IPS DF 6.9 (cell line): ENCODE measurements around the gene ITGB2.

Experiments
- DNase-seq: peaks from one replicate; pipeline ENCODE4 v3.0.0-alpha.2; 2013; ENCODE audit warnings: low read depth, low spot score
- H3K27ac ChIP-seq: one replicate; pipeline ENCODE4 v1.5.1; 2013; ENCODE audit warnings: low read length, control low read depth
- H3K27me3 ChIP-seq: 2 replicates; pipeline ENCODE4 v1.6.1; 2013; ENCODE audit warnings: mild to moderate bottlenecking, low read length; ENCODE audit not compliant: control insufficient read depth, insufficient read depth
- H3K36me3 ChIP-seq: 2 replicates; pipeline ENCODE4 v1.6.1; 2013; ENCODE audit warnings: low read length; ENCODE audit not compliant: control insufficient read depth, insufficient read depth
- H3K4me1 ChIP-seq: 2 replicates; pipeline ENCODE4 v1.6.1; 2013; ENCODE audit warnings: low read length; ENCODE audit not compliant: control insufficient read depth, insufficient read depth
- H3K4me3 ChIP-seq: 2 replicates; pipeline ENCODE4 v1.5.1; 2013; ENCODE audit warnings: mild to moderate bottlenecking, low read length
- H3K9me3 ChIP-seq: 2 replicates; pipeline ENCODE4 v1.6.1; 2013; ENCODE audit warnings: low read length, inconsistent platforms; ENCODE audit not compliant: control insufficient read depth, insufficient read depth
- WGBS: extraction: QIAGEN DNeasy Blood & Tissue Kit; methylation state at CpG from one replicate; pipeline ENCODE4 v1.1.7; 2013; ENCODE audit warnings: mixed read lengths, missing lambda C conversion rate; ENCODE audit not compliant: insufficient read length, insufficient coverage; 5-methylcytosine and 5-hydroxymethylcytosine counted together

The ITGB2 gene

DNA sequence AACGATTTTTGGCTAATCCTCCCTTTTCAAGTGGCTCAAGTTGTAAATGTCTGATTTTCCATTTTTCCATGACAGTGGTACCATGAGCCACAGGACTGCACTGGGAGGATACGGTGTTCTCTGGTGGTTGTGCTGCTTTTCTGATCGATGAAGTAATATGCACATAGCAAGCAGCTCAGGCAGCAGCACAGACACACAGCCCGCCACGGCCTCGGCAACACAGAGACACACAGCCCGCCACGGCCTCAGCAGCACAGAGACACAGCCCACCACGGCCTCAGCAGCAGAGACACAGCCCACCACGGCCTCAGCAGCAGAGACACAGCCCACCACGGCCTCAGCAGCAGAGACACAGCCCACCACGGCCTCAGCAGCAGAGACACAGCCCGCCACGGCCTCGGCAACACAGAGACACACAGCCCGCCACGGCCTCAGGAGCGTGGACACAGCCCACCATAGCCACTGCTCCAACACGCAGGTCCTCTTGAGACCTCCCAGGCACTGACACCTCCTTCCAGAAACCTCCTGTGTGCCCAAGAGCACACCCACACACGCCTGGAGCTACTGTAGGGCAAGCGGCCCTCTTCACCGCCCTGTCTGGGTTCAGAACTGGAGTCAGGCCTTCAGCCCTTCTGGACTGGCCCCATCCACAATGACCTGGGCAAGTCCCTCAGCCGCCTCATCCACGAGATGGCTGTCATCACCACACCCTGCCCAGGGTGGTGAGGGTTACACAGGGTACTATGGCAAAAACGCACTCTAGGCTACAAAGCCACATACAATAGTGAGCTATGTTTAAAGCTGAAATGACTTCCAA lies 57.6 kb downstream of the ITGB2 start:
- Histone ChIP-seq H3K36me3 (peaks cover 26% of the 10 kb centered on the region), H3K4me1 (peaks cover 3% of the 10 kb centered on the region; the same call in 1 of the 2 replicates), H3K27me3 (no peaks in the 10 kb centered on the region), H3K9me3 (no peaks in the 10 kb centered on the region), H3K4me3 (no peak overlapping the region), H3K27ac (no peak overlapping the region)
- WGBS = no CpG with 5 or more reads among the region's 25 CpGs
- DNase-seq = no peak

GRCh38 chr21:44858791-44859190 lies 61.9 kb downstream of the ITGB2 start:
- H3K27me3 ChIP-seq = no peaks in the 10 kb centered on the region
- no peak overlapping the region for H3K4me3 ChIP-seq
- H3K27ac ChIP-seq = no peak overlapping the region
- H3K36me3 ChIP-seq = peaks cover 41% of the 10 kb centered on the region
- H3K9me3 ChIP-seq = no peaks in the 10 kb centered on the region
- WGBS = no CpG with 5 or more reads among the region's 10 CpGs
- DNase-seq = no peak
- H3K4me1 ChIP-seq = no peaks in the 10 kb centered on the region; the same call in 1 of the 2 replicates

GRCh38 chr21:44858291-44858690 lies 62.4 kb downstream of the ITGB2 start:
- peaks cover 45% of the 10 kb centered on the region for H3K36me3 ChIP-seq
- no peaks in the 10 kb centered on the region; the same call in 1 of the 2 replicates for H3K4me1 ChIP-seq
- DNase-seq = no peak
- no peak overlapping the region for H3K27ac ChIP-seq
- WGBS = no CpG with 5 or more reads among the region's 15 CpGs
- H3K27me3 ChIP-seq = no peaks in the 10 kb centered on the region
- no peak overlapping the region for H3K4me3 ChIP-seq
- no peaks in the 10 kb centered on the region for H3K9me3 ChIP-seq

GRCh38 chr21:44857127-44857892 lies 63.4 kb downstream of the ITGB2 start:
- no peaks in the 10 kb centered on the region; the same call in 1 of the 2 replicates for H3K4me1 ChIP-seq
- DNase-seq = no peak
- no peak overlapping the region for H3K27ac ChIP-seq
- H3K9me3 ChIP-seq = no peaks in the 10 kb centered on the region
- peaks cover 45% of the 10 kb centered on the region for H3K36me3 ChIP-seq
- H3K4me3 ChIP-seq = no peak overlapping the region
- WGBS = no CpG with 5 or more reads among the region's 16 CpGs
- no peaks in the 10 kb centered on the region for H3K27me3 ChIP-seq

DNA sequence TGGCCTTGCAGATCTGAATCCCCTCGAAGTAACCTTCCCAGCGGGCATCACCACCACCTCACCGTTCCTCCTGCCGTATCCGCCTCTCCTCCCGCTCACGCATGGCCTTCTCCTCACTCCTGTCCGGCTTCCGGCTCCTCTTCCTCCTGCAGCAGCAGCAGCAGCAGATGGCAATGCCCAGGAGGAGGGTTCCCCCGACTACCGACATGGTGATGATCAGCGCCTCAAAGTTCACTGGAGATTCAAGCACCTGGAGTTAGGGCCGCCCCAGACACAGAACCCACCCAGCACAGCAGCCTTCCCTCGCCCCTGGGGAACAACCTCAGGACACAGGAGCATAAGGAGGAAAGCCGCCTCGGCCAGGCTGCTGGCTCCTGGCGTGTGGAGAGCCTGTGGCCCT lies 64.6 kb downstream of the ITGB2 start:
- Histone ChIP-seq H3K4me1 (no peaks in the 10 kb centered on the region), H3K27ac (no peak overlapping the region), H3K9me3 (no peaks in the 10 kb centered on the region), H3K27me3 (no peaks in the 10 kb centered on the region), H3K36me3 (peaks cover 42% of the 10 kb centered on the region), H3K4me3 (no peak overlapping the region)
- no peak for DNase-seq
- no CpG with 5 or more reads among the region's 17 CpGs for WGBS

GRCh38 chr21:44855572-44855971 lies 65.1 kb downstream of the ITGB2 start:
- Histone ChIP-seq H3K27me3 (no peaks in the 10 kb centered on the region), H3K4me3 (no peak overlapping the region), H3K9me3 (no peaks in the 10 kb centered on the region), H3K27ac (no peak overlapping the region), H3K4me1 (no peaks in the 10 kb centered on the region), H3K36me3 (peaks cover 47% of the 10 kb centered on the region)
- no peak for DNase-seq
- WGBS = no CpG with 5 or more reads among the region's 14 CpGs

DNA sequence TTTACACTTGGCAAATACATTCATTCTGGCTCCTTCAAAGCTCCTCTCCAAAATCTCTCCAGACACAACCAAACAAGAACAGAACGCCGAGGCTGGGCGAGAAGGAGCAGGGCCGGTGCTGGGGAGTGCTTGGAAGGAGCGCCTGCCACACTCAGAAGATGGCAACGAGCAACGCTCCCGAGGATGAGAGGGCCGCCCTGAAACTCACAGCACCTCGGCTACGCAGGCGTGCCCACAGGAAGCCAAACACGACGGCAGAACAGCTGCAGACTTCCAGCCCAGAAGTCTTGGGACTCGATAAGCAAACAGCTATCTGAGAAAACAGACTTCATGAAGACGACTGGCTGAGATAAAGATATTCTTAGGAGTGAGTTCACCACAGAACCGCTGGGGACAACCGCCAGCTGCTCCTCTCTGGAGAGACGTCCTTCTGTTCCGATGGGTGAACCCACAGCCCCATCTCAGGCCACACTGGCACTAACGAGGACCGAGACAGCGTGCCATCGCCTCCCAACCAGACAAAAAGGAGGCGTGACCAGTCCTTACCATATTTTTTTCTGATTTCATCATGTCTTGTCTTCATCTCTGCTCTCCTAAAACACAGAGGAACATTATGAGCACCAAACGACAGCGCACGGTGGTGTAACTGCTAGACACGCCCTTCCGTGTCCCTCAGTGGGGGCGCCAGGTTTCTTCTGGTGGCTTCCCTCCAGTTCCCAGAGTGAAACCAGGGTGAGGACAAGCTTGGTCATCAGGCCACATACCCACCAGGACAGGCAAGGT lies 65.8 kb downstream of the ITGB2 start:
- Histone ChIP-seq H3K9me3 (no peaks in the 10 kb centered on the region), H3K4me1 (no peaks in the 10 kb centered on the region), H3K4me3 (no peak overlapping the region), H3K27ac (no peak overlapping the region), H3K36me3 (peaks cover 54% of the 10 kb centered on the region), H3K27me3 (no peaks in the 10 kb centered on the region)
- DNase-seq = no peak
- WGBS = no CpG with 5 or more reads among the region's 31 CpGs

DNA sequence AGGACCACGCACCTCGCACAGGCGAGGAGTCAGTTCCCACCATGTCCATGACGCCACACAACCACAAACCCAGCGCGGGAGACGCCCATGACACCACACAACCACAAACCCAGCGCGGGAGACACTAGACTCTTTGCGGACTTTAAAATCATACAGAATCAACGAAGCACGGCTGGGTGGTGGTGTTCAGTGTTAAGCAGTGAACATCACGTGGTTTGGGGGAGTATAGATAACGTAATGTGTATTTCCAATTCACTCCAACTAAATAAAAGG lies 66.4 kb downstream of the ITGB2 start:
- Histone ChIP-seq H3K36me3 (peaks cover 52% of the 10 kb centered on the region), H3K4me3 (no peak overlapping the region), H3K9me3 (no peaks in the 10 kb centered on the region), H3K4me1 (no peaks in the 10 kb centered on the region), H3K27me3 (no peaks in the 10 kb centered on the region), H3K27ac (no peak overlapping the region)
- no CpG with 5 or more reads among the region's 14 CpGs for WGBS
- no peak for DNase-seq

DNA sequence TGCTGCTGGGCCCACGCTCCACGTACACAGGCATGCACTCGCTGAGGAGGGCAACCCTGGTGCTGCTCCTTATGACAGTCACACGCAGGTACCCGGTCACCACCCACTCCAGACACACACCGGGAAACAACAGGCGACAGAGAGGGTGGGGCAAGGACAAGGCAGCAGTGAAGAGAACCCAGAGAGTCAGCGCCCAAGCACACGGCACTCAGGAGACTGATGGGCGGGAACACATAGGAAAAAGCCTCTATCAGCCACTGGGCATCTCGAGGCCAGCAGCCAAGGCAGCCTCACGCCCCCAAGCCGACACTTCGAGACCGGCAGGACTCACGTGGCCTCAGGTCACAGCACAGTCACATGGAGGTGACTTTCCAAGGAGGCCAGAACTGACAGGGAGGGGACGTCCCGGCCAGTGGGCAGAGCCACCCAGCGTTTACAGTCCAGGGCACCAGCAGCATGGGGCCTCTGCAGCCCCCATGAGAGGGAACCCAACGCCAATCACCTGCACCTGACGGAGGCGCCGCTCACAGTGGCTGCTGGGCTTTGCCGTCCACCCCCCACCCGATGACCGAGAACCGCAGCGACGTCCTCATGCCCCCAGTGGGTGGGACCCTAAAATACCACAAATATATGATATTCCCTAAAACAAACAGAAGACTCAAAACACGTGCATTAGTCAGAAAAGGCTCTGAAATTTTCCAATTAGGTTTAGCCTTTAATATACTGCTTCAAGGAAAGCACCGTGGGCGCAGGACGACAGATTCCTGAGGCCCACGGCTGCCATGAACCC lies 66.9 kb downstream of the ITGB2 start:
- Histone ChIP-seq H3K9me3 (no peaks in the 10 kb centered on the region), H3K27me3 (no peaks in the 10 kb centered on the region), H3K36me3 (peaks cover 54% of the 10 kb centered on the region), H3K27ac (no peak overlapping the region), H3K4me1 (no peaks in the 10 kb centered on the region), H3K4me3 (no peak overlapping the region)
- no CpG with 5 or more reads among the region's 34 CpGs for whole genome bisulfite sequencing
- no peak for DNase-seq
